Kidney (tissue), 14 donors: ENCODE results near the gene PCSK1N. TPM values are rescaled to one million over a fixed set of nuclear protein-coding genes. Genes with fewer than 3 reads are reported as not detected.

Experiments
- DNase-seq, 5 donors: peaks; one replicate each; pipeline ENCODE4 v3.0.0-alpha.2; 2013 to 2020
- FAIRE-seq: peaks from 2 replicates; lab custom pipeline; 2012; peaks lifted over from hg19 to GRCh38; lab: Jason Lieb, UNC
- H3K27ac ChIP-seq, 2 donors: one replicate each; pipeline ENCODE4 v1.7.0; 2013; ENCODE audit warnings: low read depth in 2 of 2, low read length in 2 of 2, inconsistent platforms in 1 of 2
- H3K27me3 ChIP-seq: one replicate; pipeline ENCODE4 v1.7.1; 2013; ENCODE audit warnings: low read length, inconsistent platforms; ENCODE audit not compliant: control insufficient read depth, insufficient read depth
- H3K36me3 ChIP-seq, 3 donors: one replicate each; pipeline versions ENCODE4 v1.7.0 to v1.7.1; 2013; ENCODE audit warnings: low read length in 3 of 3, control low read depth in 1 of 3, inconsistent platforms in 1 of 3; ENCODE audit not compliant: insufficient read depth in 3 of 3, control insufficient read depth in 2 of 3
- H3K4me1 ChIP-seq, 3 donors: one replicate each; pipeline versions ENCODE4 v1.7.0 to v1.7.1; 2013; ENCODE audit warnings: low read length in 3 of 3, inconsistent platforms in 1 of 3, low read depth in 1 of 3; ENCODE audit not compliant: control insufficient read depth in 2 of 3, insufficient read depth in 2 of 3
- H3K4me3 ChIP-seq, 3 donors: one replicate each; pipeline versions ENCODE4 v1.7.0 to v1.8.1; 2013; ENCODE audit warnings: low read length in 3 of 3, control low read depth in 1 of 3, inconsistent platforms in 1 of 3
- H3K9ac ChIP-seq, 3 donors: one replicate each; pipeline versions ENCODE4 v1.7.0 to v1.7.1; 2013; ENCODE audit warnings: low read length in 3 of 3, control low read depth in 1 of 3, inconsistent platforms in 1 of 3
- H3K9me3 ChIP-seq, 3 donors: one replicate each; pipeline versions ENCODE4 v1.7.0 to v1.7.1; 2013; ENCODE audit warnings: low read length in 3 of 3, control low read depth in 1 of 3, inconsistent platforms in 1 of 3; ENCODE audit not compliant: control insufficient read depth in 2 of 3, insufficient read depth in 1 of 3
- CTCF ChIP-seq: IDR thresholded peaks from 3 replicates; pipeline ENCODE4 v1.5.1; 2012; ENCODE audit warnings: mild to moderate bottlenecking, moderate library complexity, borderline replicate concordance; ENCODE audit not compliant: insufficient read depth; ENCODE audit errors: extremely low read depth
- intact Hi-C: fragments of 100-400 bp; cut with DNase I; formaldehyde crosslinking; loops from one replicate; pipeline ENCODE4 v1.11.1; 2022
- polyA plus RNA-seq: library from polyadenylated mRNA; stranded (reverse); fragments of 350-450 nt; fragmentation: Illumina TruSeq; extraction: RNeasy Lipid Tissue Mini Kit (QIAGEN cat#74804); gene quantifications from one replicate; pipeline ENCODE4 v1.2.3, GENCODE V29; 2014; ENCODE audit warnings: low read depth, low replicate concordance; ENCODE audit not compliant: insufficient read depth
- total RNA-seq: library from RNA; stranded (reverse); fragmentation: NEBNext Ultra II Directional; extraction: Animal tissue kit (Norgen Biotek cat#: 25700); gene quantifications from one replicate; pipeline ENCODE4 v1.2.1, GENCODE V29; 2021
- donor health status: control.
- donor health status: control.
- donor health status: control.
- donor health status: control.
- donor health status: control.
- donor health status: DM: yes; HTN: yes; CAD: no.
- donor health status: Normal renal cell carcinoma (clear cell type).

PCSK1N gene
- total and polyA plus RNA-seq, 2 donors from 2014 or later: 131 to 331 TPM

GRCh38 chrX:48786825-48787504 lies 48.4 kb downstream of the PCSK1N start:
- Histone ChIP-seq H3K27me3 (no peaks in the 10 kb centered on the region), H3K9ac (no peak overlapping the region), H3K4me3 (no peak overlapping the region), H3K36me3 (no peaks in the 10 kb centered on the region), H3K9me3 (no peaks in the 10 kb centered on the region), H3K4me1 (no peaks in the 10 kb centered on the region), H3K27ac (no peak overlapping the region)
- no peak for TF ChIP-seq CTCF
- intact Hi-C loops: no loop called here
- FAIRE-seq (no peak), DNase-seq (no peak)

- Histone ChIP-seq H3K4me1 (no peaks in the 10 kb centered on the region), H3K4me3 (no peak within 1 kb of the TSS), H3K36me3 (no peaks in the 10 kb centered on the region), H3K9me3 (no peaks in the 10 kb centered on the region), H3K27me3 (no peaks in the 10 kb centered on the region), H3K27ac (no peak within 1 kb of the TSS), H3K9ac (no peak within 1 kb of the TSS)
- TF ChIP-seq CTCF: no peak
- DNase-seq (no peak), FAIRE-seq (no peak)
- intact Hi-C loops: no loop called here
These were observed 49.0 kb downstream of the PCSK1N start, which contains the start of gene GATA1 for GRCh38 chrX:48786341-48786800. TSS of gene GATA1 (plus strand) at chrX:48786590. CDS start at chrX:48791110, 4,520 bp downstream.

- no peaks in the 10 kb centered on the region for H3K36me3 ChIP-seq
- H3K9me3 ChIP-seq: no peaks in the 10 kb centered on the region
- no peaks in the 10 kb centered on the region for H3K27me3 ChIP-seq
- no peak overlapping the region for H3K4me3 ChIP-seq
- H3K4me1 ChIP-seq: no peaks in the 10 kb centered on the region
- H3K27ac ChIP-seq: no peak overlapping the region
- DNase-seq (no peak), FAIRE-seq (no peak)
- intact Hi-C loops: no loop called here
- no peak for TF ChIP-seq CTCF
- no peak overlapping the region for H3K9ac ChIP-seq
These were observed 49.7 kb downstream of the PCSK1N start for GRCh38 chrX:48785540-48786214.
